DMS53 (cell line): Measurements from ENCODE around the gene KDM4D.
"Not testable (repeated sequence)": the region's sequence is repeated elsewhere in the genome, so short reads cannot be mapped to it uniquely, and the experiment has no call there.

Experiments used
- DNase-seq: peaks from one replicate; lab custom pipeline; 2025; lab: John Stamatoyannopoulos, UW

Gene KDM4D

GRCh38 chr11:94958121-94958696 is 15.3 kb upstream of the KDM4D start:
- DNase-seq: peak; percentile 45

- DNase-seq: no peak
Observed at GRCh38 chr11:94959179-94959578, 14.3 kb upstream of the KDM4D start.

- DNase-seq: no peak
Observed at GRCh38 chr11:94960488-94960887, 13.0 kb upstream of the KDM4D start.

GRCh38 chr11:94961255-94961654 is 12.3 kb upstream of the KDM4D start:
- no peak for DNase-seq

- peak; percentile 12 for DNase-seq
Observed at GRCh38 chr11:94964934-94965333, 8.6 kb upstream of the KDM4D start.

GRCh38 chr11:94968334-94968958 is 5.1 kb upstream of the KDM4D start:
- peak; percentile 47 for DNase-seq

- DNase-seq: no peak
Observed at GRCh38 chr11:94972700-94973098, 810 bp upstream of the KDM4D start.

GRCh38 chr11:94974178-94974577 is 669 bp downstream of the KDM4D start:
- DNase-seq: no peak

GRCh38 chr11:94975599-94975998 is 2.1 kb downstream of the KDM4D start:
- no peak for DNase-seq

GRCh38 chr11:94987378-94987777 is 13.9 kb downstream of the KDM4D start:
- DNase-seq: no peak

- no peak for DNase-seq
Observed at GRCh38 chr11:94988748-94989147, 15.2 kb downstream of the KDM4D start.

- no peak for DNase-seq
Observed at GRCh38 chr11:94993400-94993943, 20.0 kb downstream of the KDM4D start.

GRCh38 chr11:94997437-94997836 is 23.9 kb downstream of the KDM4D start:
- peak; percentile 44 for DNase-seq

- DNase-seq: no peak
Observed at GRCh38 chr11:94998285-94998684, 24.8 kb downstream of the KDM4D start.

- no peak for DNase-seq
Observed at GRCh38 chr11:95003716-95004115, 30.2 kb downstream of the KDM4D start.

GRCh38 chr11:95005642-95006041 is 32.1 kb downstream of the KDM4D start:
- DNase-seq: no peak

GRCh38 chr11:95011376-95011775 is 37.9 kb downstream of the KDM4D start:
- DNase-seq: no peak

- no peak for DNase-seq
Observed at GRCh38 chr11:95014184-95014821, 40.8 kb downstream of the KDM4D start.

- DNase-seq: no peak
Observed at GRCh38 chr11:95016139-95016538, 42.6 kb downstream of the KDM4D start.

GRCh38 chr11:95021468-95021867 is 48.0 kb downstream of the KDM4D start:
- DNase-seq: not testable (repeated sequence)

GRCh38 chr11:95024958-95025357 is 51.4 kb downstream of the KDM4D start, which contains the start of gene KDM4E:
TSS of gene KDM4E (plus strand) at chr11:95025258. CDS start at chr11:95025558, 300 bp downstream.
- no peak for DNase-seq

GRCh38 chr11:95025594-95025993 is 52.1 kb downstream of the KDM4D start:
- DNase-seq: not testable (repeated sequence)

GRCh38 chr11:95028357-95028756 is 54.8 kb downstream of the KDM4D start:
- no peak for DNase-seq
